ENCODE results near the gene C1orf159.

Gene C1orf159

GRCh38 chr1:1132042-1132950, 16.4 kb upstream of the C1orf159 start:
- DNase-seq (ENCODE audit: low read depth in 2 of 2): no peak

GRCh38 chr1:1130206-1131120, 14.6 kb upstream of the C1orf159 start:
- no peak for DNase-seq (ENCODE audit: low read depth in 2 of 2)

DNA sequence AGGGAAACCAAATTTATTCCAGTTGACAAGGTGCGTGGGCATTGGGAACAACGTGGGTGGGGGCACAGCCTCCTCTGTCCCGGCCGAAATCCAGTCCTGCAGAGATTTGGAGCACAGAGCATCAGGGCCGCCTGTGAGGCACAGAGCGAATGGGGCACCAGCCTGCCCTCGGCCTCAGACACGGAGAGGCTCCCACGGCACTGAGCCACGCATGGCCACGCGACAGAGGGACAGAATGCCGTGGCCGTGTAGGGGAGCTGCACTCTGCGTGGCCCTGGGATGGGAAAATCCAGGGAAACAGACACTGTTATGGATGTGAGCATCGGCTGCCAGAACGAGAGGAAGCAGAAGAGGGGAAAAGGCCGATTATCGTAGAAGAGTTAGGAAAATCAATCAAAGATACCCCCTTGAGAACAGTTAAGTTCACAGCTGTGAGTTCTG, 13.5 kb upstream of the C1orf159 start:
- DNase-seq (ENCODE audit: low read depth in 2 of 2): no peak

DNA sequence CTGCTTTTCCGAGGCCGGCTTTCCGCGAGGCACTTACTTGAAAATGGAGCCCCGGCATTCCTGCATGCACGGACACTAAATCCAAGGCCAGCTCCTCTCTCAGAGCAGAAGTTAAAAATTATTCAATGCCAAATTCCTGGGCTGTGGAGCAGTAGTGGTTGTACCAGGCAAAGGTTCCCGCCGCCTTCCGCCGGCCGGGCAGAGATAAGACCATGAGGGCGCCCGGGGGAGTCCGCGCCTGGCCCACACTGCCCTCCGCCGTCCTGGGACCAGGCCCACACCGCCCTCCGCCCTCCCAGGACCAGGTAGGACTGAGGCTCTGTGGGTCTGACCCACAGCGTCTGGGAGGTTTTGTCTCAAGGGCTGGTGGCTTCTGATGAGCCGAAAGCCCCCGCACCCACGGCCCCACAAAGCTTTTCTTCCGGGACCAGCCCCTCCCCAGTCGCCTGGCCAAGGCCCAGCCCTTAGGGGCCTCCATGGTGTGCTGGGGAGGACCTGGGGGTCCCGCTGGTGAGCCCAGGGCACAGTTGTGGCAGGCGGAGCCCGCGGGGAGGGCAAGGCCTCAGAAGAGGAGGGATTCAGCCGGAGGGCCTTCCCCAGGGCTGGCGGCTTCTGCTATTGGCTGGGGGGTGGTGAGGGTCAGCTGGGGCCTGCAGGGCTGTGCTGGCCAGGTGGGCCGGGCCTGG, 12.7 kb upstream of the C1orf159 start:
- DNase-seq (ENCODE audit: low read depth in 2 of 2): no peak

DNA sequence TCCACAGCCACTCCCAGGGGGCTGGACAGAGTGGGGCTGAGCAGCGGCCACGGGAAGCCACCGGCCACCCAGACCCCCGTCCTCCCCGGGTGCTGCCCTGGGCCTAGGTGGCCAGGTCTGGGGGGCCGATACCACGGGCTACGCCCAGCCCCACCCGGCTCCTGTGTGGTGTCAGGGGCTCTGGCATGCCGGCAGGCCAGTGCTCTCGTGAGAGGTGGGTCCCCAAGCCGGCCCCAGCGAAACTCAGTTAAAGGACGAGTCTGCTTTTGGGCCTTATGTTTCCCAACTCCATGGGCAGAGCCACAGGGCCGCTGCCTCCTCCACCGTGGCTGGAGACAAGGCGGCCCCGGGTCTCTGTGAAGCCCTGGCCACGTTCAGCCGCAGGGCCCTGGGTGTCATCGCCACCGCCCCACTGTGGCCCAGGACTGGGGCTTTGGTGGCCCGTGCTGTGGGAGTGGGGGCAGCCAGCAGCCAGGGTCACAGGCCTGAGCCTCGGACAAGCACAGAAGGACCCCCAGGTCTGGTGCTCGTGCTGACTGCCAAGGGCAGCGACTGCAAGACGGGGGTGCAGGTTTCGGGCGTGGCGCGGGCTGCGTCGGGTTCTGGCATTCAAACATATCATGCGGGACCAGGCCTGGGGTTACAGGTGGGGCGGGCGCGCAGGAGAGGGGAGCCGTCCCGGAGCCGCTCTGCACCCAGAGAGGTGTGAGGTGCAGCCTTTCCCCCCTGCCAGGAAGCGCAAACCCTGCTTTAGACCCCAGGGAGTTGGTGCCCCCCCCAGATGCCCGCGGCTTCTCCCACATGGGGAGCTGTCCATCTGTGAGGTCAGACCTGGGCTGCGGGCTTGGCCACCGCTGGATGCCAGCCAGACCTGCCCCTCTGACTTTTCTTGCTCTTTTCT, 11.9 kb upstream of the C1orf159 start:
- no peak for DNase-seq (ENCODE audit: low read depth in 2 of 2)

- no peak for DNase-seq (ENCODE audit: low read depth in 2 of 2)
Observed at GRCh38 chr1:1125945-1126344, 10.1 kb upstream of the C1orf159 start.

DNA sequence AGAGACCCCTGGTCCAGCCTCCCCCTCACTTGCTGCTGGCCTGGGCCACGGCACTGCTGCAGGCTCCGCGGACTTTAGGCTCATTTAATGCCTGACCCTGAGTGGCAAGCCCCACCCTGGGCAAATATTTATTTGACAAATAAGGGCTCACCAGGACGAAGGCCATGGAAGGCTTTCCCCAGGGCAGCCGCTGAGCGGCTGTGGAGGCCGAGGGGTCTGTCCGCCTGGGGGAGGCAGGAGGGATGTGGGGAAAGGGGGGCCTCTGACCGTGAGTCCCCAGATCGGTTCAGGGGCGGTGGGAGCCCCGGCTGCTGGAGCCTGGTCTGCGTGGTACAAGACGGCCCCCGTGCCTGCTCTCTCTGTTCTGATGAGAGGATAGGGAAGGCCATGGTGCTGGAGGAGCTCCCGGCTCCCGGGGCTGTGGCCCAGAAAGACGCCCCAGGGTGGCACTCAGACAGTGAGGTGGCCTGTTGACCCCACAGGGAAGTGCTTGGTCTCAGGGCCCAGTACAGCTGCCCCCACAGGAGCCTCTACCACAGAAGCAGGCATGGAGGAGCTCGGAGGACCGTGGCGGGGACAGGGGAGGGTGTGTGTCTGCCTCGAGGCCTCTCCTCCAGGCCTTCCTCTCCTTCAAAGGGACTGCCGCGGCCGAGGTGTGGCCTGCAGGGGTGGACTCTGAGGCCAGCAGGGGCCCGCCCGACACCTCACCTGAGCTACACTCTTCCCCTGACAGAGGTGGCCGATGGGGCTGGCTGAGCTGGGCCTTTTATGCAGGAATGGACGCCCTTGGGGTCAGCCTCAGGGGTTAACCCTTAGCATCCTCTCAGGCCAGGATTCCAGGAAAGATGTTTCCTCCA, 9.1 kb upstream of the C1orf159 start:
- DNase-seq (ENCODE audit: low read depth in 2 of 2): no peak

DNA sequence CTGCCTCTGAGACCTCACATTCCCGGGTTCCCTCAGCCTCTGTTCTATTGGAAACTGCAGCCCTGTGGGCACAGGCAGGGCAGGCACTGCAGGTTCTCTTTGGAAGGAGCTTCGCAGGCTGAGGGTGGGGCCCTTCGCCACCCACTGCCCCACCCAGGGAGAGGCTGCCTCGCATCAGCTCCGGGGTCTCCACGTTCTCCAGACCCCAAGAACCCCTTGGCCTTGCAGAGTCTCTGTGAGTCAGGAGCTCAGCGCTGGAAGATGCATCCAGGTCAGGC, 8.6 kb upstream of the C1orf159 start:
- no peak for DNase-seq (ENCODE audit: low read depth in 2 of 2)

- DNase-seq (ENCODE audit: low read depth in 2 of 2): no peak
Observed at GRCh38 chr1:1123581-1124507, 8.0 kb upstream of the C1orf159 start.

GRCh38 chr1:1122981-1123480, 7.1 kb upstream of the C1orf159 start:
- no peak for DNase-seq (ENCODE audit: low read depth in 2 of 2)

- peak; percentile 80 to 81 for DNase-seq (ENCODE audit: low read depth in 2 of 2)
Observed at GRCh38 chr1:1122078-1122811, 6.4 kb upstream of the C1orf159 start.

DNA sequence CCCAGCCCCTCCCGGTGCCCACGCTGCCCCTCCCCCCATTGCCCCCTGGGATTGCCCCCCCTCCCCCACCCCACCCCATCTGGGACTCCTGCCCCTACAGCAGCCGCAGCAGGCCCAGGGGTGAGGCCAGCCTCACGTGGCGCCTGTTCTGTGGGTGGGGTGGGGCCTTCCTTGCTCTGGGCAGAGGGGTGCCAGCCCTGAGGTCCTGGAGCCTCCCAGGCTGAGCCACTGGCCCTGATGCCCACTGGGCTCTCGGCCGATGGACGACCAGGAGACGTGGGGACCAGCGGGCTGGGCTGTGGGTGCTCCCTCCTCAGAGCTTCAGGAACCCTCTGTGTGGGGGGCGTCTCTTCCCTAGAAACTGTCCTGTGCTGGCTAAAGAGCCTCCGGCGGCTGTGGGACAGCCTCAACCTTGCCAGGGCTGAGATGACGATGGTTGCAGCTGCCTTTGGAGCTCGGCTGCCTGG, 5.8 kb upstream of the C1orf159 start:
- DNase-seq (ENCODE audit: low read depth in 2 of 2): no peak

DNA sequence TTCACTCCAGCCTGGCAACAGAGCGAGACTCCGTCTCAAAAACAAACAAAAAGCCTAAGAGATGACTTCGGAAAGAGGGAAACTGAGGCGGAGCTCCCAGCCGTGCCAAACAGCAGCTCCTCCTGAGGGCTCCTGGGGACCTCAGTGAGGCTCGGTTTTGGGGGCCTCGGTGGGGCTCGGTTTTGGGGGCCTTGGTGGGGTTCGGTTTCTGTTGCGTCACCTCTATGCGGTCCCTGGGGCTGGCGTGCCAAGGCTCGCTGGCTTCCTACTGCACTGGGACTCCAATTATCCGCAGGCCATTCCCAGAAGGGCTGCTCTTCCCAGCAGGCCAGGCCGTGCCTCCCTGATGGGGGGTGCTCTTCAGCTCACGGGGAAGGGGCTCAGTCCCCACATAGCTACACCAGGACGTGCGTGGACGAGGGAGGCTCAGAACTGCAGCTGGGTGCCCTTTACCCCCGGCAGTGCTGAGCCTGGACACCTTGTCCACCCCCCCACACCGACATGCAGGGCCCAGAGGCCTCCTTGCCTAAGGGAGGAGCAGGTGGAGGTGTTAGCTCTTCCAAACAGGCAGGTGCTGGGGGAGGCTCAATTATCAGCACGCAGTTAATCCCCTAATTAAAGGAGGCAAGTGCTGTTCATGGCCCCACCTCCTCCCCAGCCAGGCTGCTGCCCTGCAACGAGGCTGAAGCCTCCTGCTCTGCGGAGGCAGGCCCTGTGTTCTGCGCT, 5.1 kb upstream of the C1orf159 start:
- DNase-seq (ENCODE audit: low read depth in 2 of 2): no peak

DNA sequence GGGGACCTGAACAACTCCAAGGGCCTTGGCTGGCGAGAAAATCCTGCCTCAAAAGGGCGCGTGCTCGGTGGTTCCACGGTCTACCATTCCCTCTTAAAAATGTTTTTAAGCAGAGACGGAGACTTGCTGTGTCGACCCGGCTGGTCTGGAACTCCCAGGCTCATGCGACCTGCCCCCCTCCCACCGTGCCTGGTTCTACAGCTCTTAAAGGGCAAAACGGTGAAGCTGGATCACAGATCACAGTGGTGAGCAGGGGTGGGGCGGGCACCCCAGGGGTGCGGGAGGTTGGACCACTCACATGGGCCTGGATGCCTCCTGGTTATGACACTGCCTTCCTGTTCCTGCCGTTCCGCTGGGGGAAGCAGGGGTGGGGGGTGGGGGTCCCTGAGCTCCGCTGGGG, 4.2 kb upstream of the C1orf159 start:
- DNase-seq (ENCODE audit: low read depth in 2 of 2): no peak

GRCh38 chr1:1119272-1119890, 3.5 kb upstream of the C1orf159 start:
- DNase-seq (ENCODE audit: low read depth in 2 of 2): no peak

- DNase-seq (ENCODE audit: low read depth in 2 of 2): no peak
Observed at GRCh38 chr1:1118876-1119220, 3.0 kb upstream of the C1orf159 start.
